Gastroesophageal sphincter (tissue), 3 donors: Measurements from ENCODE around the gene HYOU1.

Experiments
- POLR2A ChIP-seq, 2 donors: fragments of 450-650 bp; IDR thresholded peaks; one replicate each; pipeline ENCODE4 v1.6.1; 2017; ENCODE audit warnings: antibody characterized with exemption in 2 of 2, mild to moderate bottlenecking in 2 of 2, moderate library complexity in 1 of 2
- POLR2AphosphoS5 ChIP-seq: sonication (generic); formaldehyde crosslinking; IDR thresholded peaks from one replicate; pipeline ENCODE4 v1.6.1; 2017; ENCODE audit warnings: antibody characterized with exemption
- TF ChIP-seq, protein P1 (sequence below), 4 experiments: fragments of 200-600 bp in 2 of 4; fragments of 450-650 bp in 2 of 4; sonication (generic) in 1 of 4; IDR thresholded peaks; one replicate each; pipeline ENCODE4 v1.5.1; 2017 to 2019; ENCODE audit warnings: antibody characterized with exemption in 4 of 4, mild to moderate bottlenecking in 2 of 4, moderate library complexity in 2 of 4

DNA sequence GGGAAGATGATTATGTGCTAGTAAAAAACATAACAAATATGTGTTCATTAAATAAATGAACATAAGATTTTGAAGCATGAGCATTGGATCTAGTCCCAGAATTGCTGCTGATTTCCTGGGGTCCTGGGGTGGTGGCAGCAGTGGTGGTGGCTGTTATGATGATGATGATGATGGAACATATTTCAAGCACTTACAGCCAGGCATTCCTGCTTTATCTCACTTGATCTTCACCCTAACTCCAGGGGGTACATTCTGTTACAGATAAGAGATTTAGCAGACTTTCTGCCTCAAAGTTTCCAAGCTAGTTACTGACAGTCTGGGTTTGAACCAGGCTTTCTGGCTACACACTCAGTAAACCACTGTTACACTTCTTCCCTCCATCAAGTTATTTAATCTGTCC is 33.3 kb downstream of the HYOU1 start:
- TF ChIP-seq POLR2A (IDR thresholded peaks at IDR 0.05) (no peak), POLR2AphosphoS5 (no peak)
- TF ChIP-seq, protein P1, sequence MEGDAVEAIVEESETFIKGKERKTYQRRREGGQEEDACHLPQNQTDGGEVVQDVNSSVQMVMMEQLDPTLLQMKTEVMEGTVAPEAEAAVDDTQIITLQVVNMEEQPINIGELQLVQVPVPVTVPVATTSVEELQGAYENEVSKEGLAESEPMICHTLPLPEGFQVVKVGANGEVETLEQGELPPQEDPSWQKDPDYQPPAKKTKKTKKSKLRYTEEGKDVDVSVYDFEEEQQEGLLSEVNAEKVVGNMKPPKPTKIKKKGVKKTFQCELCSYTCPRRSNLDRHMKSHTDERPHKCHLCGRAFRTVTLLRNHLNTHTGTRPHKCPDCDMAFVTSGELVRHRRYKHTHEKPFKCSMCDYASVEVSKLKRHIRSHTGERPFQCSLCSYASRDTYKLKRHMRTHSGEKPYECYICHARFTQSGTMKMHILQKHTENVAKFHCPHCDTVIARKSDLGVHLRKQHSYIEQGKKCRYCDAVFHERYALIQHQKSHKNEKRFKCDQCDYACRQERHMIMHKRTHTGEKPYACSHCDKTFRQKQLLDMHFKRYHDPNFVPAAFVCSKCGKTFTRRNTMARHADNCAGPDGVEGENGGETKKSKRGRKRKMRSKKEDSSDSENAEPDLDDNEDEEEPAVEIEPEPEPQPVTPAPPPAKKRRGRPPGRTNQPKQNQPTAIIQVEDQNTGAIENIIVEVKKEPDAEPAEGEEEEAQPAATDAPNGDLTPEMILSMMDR (IDR thresholded peaks at IDR 0.05): no peak
